SKM-1 treated with dmso at 0.1 percent for 144 hours (cell line): Measurements from ENCODE around the gene LDLRAD2.

Experiments
- DNase-seq: peaks from one replicate; lab custom pipeline; 2025; ENCODE audit not compliant: unreplicated experiment; lab: John Stamatoyannopoulos, UW

The LDLRAD2 gene

DNA sequence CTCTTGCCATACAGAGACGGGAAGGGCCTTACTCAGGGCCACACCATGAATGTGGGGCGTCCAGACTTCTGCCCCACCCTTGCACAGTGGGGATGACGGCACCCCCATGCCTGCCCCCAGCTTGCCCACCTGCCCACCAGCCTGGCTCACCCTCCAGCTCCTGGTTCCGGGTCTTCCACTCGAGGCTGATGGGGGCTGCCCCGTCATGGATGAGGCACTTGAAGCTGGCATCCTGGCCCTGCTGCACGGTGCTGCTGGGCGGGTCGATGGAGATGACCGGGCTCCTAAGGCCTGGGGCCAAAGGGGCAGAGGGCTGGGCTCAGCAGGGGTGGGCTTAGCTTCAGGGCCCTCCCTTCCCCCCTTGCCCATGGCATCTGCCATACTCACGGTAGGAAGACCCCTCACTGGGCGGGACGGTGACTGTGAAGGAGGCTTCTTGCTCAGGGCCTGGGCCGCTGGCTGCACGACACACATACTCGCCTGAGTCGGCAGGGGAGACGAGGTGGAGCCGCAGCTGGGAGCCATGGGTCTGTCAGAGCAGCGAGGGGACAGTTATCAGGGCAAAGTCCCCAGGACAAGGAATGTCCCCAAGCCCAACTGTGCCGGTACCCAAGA is 29.9 kb downstream of the LDLRAD2 start:
- DNase-seq: no peak

DNA sequence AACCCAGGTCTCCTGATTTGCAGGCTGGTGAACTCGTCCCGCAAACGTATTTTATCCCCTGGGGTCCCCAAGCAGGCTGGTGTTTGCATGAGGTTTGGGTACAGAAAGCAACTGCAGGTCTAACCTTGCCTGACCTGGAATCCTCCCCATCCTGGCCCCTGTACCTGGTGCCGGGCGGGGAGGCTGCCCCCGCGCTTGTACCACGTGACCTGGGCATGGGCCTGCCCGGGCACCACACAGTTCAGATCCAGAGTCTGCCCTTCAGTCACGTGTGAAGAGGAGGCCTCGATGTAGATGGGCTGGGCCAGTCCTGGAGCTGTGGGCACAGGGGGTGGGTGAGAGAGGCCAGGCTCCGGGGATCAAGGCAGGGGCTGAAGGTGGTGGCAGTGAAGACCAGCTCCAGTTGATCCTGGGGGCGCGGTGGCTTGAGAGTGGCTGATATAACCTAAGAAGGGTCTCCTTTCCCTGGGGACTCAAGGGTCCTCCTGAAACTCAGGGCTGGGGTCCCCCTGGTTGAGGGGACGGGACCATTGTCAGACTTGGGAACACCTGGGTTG is 30.6 kb downstream of the LDLRAD2 start:
- DNase-seq: no peak

DNA sequence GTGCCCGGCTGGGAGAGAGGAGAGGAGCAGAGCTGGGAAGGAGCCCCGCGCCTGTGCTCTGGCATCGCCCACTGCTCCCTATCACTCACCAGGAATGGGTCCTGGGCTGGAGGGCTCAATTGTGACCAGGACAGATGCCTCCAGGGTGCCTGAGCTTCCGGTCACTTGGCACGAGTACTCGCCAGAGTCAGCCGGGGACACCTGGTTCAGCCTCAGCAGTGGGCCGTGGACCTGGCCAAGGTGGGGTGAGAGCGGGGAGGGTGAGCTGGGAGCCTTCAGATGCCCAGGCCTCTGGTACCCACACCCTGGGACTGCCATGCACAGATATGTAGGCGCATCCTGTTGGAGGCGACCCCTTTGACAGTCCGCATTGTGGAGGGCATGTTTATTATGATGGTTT is 31.1 kb downstream of the LDLRAD2 start:
- no peak for DNase-seq

DNA sequence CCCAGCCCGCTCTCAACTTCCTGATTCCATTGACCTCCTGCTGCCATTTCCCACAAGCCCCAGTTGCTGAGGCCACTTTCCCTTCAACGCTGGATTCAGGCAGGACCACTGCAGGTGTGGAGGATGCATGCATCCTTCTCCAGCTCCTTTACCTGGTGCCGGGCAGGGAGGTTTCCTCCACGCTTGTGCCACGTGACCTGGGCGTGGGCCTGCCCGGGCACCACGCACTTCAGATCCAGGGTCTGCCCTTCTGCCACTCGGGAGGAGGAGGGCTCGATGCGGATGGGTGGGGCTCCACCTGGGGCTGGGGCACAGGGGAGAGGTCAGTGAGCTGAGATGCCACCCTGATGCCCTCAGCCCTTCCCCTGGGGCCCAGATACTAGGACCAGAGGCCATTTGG is 31.9 kb downstream of the LDLRAD2 start:
- no peak for DNase-seq

DNA sequence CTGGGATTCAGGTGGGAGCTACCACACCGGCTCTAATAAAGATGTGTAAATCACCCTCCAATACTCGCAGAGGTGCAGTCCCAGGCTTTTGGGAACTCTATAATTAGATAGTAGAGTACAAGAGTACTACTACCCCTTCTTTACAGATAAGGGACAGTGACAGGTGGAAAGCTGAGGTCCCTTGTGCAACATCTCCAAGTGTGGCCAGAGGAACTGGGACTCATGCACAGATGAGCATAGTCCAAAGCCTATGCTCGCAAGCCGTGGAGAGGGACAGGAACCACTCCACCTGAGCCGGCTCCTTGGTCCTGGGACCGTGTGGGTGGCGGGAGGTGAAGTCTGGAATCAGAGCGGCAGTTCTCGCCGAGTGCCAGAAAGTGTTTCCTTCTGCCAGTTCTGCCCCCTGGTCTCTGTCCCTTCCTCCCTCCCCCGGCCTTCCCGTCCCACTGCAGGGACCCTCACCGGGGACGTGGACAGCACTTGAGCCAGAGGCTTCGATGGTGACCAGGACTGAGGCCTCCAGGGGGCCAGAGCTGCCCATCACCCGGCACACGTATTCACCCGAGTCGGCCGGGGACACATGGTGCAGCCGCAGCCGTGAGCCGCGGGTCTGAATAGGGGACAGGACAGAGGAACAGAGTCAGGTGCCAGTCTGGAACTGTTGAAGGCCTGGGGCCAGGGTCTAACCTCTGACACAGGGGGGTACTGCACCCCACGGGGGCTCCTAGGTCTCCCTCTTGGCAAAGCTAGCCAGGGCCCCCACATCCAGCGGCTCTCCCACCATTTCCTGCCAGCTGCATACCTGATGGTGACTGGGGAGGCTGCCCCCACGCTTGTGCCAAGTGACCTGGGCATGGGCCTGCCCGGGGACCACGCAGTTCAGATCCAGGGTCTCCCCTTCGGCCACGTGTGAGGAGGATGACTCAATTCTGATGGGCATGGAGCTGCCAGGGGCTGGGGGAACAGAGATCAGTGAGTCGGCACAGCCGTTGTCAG is 33.9 kb downstream of the LDLRAD2 start:
- DNase-seq: no peak

DNA sequence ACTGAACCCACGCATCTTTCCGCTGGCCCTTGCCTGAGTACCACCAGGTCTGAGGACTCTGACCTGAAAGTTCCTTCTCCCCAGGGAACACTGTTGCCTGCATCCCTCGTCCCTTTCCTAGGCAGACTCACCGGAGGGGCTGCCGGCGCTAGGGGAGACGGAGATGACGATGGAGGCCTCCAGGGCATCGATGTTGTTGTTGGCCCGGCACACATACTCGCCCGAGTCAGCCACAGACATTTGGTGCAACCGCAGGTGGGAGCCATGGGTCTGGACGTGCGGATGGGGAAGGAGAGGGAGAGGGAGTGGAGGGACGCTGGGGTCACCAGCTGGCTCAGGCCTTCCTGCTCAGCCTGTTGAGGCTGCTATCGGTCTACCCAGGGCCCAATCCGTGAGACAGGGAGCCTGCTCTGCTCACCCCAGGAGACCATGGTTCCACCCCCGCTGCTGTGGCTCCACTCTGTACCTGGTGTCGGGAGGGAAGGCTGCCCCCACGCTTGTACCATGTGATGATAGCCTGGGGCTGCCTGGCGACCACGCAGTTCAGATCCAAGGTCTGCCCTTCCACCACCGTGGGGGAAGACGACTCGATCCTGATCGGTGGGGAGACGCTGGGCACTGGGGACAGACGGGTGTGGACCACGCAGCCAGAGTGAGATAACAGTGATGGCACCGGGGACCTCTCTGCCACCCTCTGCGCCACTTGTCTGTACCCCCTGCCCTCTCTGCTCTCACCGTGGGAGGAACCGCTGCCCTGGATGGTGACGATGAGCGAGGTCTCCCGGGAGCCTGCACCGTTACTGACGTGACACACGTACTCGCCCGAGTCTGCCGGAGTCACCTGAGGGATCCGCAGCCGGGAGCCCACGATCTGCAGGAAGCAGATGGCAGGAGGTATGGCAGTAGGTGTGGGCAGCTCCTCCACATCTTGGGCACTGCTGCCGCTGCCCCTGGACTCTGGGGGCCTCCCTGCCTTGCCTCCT is 35.4 kb downstream of the LDLRAD2 start:
- no peak for DNase-seq

DNA sequence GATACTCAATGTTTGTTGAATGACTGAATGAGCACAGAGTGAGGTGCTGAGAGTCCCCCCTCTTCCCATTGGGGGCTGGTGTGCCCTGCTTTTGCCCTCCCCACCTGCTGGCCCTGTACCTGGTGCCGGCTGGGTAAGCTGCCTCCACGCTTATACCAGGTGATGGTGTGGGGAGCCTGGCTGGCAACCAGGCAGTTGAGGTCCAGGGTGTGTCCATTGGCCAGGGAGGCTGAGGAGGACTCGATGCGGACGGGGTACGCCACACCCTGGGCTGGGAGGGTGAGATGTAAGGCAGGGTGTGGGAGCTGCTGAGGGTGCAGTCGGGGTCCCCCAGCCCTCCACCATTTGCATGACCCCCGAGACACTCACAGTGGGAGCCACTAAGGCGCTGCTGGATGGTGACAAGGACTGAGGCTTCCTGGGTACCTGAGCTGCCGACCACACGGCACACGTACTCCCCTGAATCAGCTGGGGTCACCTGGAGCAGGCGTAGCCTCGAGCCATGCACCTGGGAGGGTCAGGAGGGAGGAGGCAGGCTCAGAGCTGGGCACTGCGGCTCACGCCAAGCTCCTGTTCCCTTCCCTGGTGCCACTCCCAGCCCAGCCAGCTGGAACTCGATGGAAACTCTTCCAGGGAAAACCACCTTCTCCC is 36.6 kb downstream of the LDLRAD2 start:
- no peak for DNase-seq

DNA sequence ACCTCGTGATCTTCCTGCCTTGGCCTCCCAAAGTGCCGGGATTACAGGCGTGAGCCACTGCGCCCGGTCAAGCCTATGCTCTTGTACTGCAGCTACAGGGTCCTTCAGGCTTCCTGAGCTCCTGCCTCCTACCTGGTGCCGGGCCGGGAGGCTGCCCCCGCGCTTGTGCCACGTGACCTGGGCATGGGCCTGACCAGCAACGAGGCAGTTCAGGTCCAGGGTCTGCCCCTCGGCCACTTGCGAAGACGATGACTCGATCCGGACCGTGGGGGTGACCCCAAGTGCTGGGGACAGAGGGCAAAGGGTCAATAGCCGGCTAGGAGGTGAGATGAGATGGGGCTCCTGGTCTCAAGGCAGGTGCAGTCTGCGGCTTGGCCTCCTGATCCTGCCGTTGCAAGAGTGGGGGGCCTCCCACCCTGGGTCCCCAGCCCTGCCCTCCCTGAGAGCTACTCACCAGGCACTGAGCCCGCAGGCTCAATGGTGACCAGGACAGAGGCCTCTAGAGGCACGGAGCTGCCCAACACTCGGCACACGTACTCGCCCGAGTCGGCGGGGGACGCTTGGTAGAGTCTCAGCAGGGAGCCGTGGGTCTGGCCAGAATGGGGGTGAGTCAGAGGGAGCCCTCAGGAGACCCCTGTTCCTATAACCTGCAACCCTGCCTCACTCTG is 38.0 kb downstream of the LDLRAD2 start:
- no peak for DNase-seq

DNA sequence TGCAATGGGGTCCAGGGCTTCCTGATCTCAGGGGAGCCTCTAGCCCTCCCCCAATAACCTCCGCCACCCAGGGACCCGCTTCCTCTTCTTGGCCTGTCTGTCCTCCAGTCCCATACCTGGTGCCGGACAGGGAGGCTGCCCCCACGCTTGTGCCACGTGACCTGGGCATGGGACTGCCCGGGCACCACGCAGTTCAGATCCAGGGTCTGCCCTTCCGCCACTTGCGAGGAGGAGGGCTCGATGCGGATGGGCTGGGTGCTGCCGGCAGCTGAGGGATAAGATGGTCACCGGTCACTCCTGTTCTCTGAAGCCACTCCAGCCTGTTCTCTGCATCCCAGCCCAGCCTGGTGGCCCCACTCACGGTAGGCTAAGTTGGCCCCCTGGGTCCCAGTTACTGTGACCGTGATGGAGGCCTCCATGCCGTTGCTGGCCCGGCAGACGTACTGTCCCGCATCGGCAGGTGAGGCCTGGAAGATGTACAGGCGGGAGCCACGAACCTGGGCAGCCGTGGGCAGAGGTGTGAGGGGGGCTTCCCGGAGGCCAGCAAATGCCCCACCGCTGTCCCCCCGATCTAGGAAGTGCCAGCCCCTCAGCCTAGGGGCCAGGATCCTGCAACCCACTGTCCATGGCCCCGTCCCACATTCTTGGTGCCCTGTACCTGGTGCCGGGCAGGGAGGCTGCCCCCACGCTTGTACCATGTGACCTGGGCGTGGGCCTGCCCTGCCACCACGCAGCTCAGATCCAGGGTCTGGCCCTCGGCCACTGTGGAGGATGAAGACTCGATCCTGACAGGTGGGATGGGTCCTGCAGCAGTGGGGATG is 39.6 kb downstream of the LDLRAD2 start:
- DNase-seq: no peak

DNA sequence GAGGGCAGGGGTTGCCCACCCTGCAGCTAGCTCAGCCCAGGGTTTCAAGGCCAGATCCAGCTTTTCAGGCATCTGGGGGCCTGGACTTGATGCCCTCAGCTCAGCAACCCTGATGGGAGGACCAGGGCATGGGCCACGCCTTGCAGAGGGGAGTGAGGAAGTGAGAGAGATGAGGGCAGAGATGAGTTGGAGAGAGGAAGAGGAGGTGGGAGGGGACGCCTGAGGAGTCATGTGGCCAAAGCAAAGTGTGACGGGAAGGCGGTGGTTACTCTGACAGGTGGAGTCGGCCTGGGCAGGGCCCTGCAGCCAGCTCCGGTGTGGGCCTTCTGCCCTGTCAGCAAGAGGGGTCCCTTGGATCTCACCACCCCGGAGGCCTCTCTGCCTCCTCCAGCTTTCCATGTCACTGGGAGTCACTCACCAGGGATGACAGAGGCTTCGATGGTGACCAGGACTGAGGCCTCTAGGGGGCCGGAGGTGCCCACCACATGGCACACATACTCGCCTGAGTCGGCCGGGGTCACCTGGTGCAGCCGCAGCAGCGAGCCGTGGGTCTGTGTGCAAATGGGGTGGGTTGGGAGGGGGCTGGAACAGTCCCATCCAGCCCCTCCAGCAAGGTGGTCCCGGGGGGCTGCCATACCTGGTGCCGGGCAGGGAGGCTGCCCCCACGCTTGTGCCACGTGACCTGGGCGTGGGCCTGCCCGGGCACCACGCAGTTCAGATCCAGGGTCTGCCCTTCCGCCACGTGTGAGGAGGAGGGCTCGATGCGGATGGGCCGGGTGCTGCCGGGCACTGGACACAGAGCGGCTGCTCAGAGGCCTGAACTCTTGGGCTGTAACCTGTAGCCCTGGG is 40.4 kb downstream of the LDLRAD2 start:
- no peak for DNase-seq

DNA sequence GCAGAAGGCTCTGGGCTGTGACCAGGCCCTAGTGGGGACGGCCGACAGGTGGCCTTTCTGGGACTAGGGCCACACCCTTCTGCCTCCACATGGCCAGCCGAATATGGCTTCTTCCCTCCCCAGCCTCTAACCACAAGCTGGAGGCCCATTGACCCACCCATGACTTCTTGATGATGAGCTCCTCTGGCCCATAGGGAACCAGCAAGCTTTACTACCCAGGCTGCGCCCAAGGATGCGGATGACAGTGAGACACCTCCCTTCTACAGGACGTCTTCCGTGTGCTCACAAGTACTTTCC is 41.0 kb downstream of the LDLRAD2 start:
- no peak for DNase-seq

DNA sequence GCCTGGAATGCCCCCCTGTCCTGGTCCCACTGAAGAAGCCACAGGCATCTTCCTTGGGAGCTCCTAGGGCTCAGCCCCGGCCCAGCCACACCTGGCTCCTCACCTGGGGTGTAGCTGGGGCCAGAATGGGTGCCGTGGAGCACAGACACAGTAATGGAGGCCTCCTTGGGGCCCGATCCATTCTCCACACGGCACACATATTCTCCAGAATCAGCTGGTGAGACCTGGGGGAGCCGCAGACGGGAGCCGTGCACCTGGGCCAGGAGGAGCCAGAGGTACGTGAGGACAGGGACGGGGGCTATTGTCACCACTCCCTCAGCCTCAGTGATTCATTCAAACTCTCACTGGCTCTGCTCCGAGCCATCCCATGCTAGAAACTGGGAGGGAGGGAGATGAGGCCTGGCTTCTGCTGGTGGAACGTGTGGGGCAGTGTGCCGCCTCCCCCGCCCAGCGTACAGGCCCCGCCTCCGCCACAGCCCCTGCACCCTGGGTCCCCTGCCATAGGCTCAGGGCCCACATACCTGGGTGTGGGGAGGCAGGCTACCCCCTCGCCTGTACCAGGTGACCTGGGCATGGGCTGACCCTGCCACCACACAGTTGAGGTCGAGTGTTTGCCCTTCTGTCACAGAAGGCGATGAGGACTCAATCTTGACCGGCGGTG is 42.2 kb downstream of the LDLRAD2 start:
- no peak for DNase-seq

DNA sequence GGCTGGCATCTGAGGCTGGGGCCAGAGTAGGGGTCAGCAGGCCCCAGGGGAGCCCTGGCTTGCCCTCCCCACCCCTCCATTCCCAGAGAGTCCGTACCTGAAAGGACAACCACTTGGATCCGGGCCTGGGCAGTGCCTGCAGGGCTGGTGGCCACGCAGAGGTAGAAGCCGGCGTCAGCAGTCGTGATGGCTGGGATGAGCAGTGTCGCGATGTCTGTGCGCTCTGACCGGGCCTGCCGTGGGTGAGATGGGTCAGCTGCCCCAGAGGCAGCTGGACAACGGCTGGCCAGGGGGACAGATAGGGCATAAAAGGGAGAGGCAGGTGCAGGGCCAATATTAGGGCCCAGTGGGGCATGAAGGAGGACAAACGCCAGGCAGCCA is 42.7 kb downstream of the LDLRAD2 start:
- DNase-seq: no peak

DNA sequence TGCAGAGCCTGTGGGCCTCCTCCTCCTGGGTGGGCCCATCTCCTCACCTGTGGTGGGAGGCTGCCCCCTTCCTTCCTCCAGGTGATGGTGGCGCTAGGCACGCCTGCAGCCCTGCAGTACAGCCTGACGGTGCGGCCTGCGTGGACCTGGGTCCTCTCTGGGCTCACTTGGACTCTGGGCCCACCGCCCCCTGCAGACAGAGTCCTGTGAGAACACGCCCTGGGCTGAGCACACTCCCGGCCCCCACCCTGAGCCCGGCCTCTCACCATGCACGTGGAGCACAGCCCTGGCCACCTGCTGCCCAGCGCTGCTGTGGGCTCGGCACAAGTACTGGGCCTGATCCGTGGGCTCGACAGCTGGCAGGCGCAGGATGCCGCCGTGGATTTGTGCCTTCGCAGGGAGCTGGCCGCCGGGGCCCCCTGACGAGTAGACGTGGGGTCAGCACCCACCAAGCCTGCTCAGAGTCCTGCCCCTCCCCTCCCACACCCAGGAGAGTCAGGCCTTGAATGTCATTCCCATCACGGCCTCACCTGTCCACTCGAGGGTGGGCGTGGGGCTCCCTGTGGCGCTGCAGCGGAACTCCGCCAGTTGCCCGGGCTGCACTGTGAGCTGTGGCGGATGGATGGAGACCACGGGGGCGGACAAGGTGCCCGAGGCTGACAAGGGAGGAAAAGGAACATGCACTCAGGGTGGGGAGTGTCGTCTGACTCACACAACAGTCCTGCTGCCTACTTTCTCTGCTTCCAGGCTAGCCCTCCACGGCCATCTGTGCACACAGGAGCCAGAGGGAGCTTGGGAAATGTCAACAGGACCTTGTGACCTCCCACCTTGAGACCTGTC is 43.4 kb downstream of the LDLRAD2 start:
- DNase-seq: no peak

DNA sequence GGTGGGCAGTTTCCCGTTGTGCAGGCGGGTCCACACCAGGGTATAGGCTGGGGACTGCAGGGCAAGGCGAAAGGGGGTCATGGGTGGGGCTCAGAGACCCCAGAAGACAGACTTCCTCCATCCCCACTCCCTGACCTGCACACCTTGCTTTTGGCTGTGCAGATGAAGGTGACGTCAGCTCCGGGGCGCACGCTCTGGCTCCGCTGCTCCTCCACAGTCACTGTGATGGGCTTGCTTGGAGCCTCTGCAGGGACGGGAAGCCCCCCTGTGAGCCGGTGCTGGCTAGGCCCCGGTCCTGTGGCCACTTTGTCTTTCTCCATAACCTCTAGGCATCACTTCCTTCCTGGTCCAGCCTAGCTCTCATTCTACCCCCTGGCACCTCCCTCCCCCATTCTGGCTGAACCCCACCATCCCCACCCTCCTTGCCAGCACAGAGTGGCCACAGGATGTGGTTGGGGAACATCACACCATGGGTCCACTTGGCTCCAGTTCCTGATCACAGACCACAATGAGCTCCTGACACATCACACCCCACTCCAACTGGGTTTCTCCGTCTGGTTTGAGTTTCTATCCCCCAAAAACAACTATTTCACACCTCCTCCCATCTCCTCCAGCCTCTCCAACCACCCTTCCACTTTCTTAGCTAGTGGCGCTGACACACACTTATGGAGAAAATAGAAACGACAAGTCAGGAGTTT is 45.2 kb downstream of the LDLRAD2 start:
- DNase-seq: no peak
